ENCODE measurements around the gene SNX18.

The SNX18 gene

GRCh38 chr5:54517512-54518145, at the start of gene SNX18:
Gene SNX18, plus strand, starts transcription at chr5:54517759. Its CDS starts 194 bp downstream, at chr5:54517953.
- DNase-seq (ENCODE audit: low read depth) = peak; percentile 95
- TF ChIP-seq CTCF (IDR thresholded peaks at IDR 0.05; ENCODE audit: insufficient read depth, low read depth, low read length, missing control alignments) = peak; percentile 71

GRCh38 chr5:54469622-54470021, 47.9 kb upstream of the SNX18 start:
- DNase-seq (ENCODE audit: low read depth) = no peak
- TF ChIP-seq CTCF (IDR thresholded peaks at IDR 0.05; ENCODE audit: insufficient read depth, low read depth, low read length, missing control alignments) = no peak

More at GRCh38 chr5:54517512-54518145, at the start of gene SNX18:
- H3K4me3 ChIP-seq (ENCODE audit: low read length) = peak within 1 kb of the TSS; percentile 72

GRCh38 chr5:54470128-54470527, 47.4 kb upstream of the SNX18 start:
- no peak overlapping the region for H3K4me3 ChIP-seq (ENCODE audit: low read length)
- TF ChIP-seq CTCF (IDR thresholded peaks at IDR 0.05; ENCODE audit: insufficient read depth, low read depth, low read length, missing control alignments) = no peak
- DNase-seq (ENCODE audit: low read depth) = no peak

More at GRCh38 chr5:54469622-54470021, 47.9 kb upstream of the SNX18 start:
- no peak overlapping the region for H3K4me3 ChIP-seq (ENCODE audit: low read length)

GRCh38 chr5:54470677-54471076, 46.9 kb upstream of the SNX18 start:
- DNase-seq (ENCODE audit: low read depth) = no peak
- no peak overlapping the region for H3K4me3 ChIP-seq (ENCODE audit: low read length)
- TF ChIP-seq CTCF (IDR thresholded peaks at IDR 0.05; ENCODE audit: insufficient read depth, low read depth, low read length, missing control alignments) = no peak

- no peak for DNase-seq (ENCODE audit: low read depth)
- no peak overlapping the region for H3K4me3 ChIP-seq (ENCODE audit: low read length)
- TF ChIP-seq CTCF (IDR thresholded peaks at IDR 0.05; ENCODE audit: insufficient read depth, low read depth, low read length, missing control alignments) = no peak
Observed at GRCh38 chr5:54471398-54471797, 46.2 kb upstream of the SNX18 start.

- DNase-seq (ENCODE audit: low read depth) = peak; percentile 14
- no peak for TF ChIP-seq CTCF (IDR thresholded peaks at IDR 0.05; ENCODE audit: insufficient read depth, low read depth, low read length, missing control alignments)
- H3K4me3 ChIP-seq (ENCODE audit: low read length) = no peak overlapping the region
Observed at GRCh38 chr5:54476682-54477081, 40.9 kb upstream of the SNX18 start.

- no peak for TF ChIP-seq CTCF (IDR thresholded peaks at IDR 0.05; ENCODE audit: insufficient read depth, low read depth, low read length, missing control alignments)
- DNase-seq (ENCODE audit: low read depth) = no peak
- H3K4me3 ChIP-seq (ENCODE audit: low read length) = no peak overlapping the region
Observed at GRCh38 chr5:54477941-54478478, 39.5 kb upstream of the SNX18 start.

Data from epithelial cell of esophagus (primary cell).